ENCODE measurements around the gene CDK5R1.
"Not testable (repeated sequence)": the region's sequence is repeated elsewhere in the genome, so short reads cannot be mapped to it uniquely, and the experiment has no call there.

The CDK5R1 gene

GRCh38 chr17:32486701-32487472 lies at the start of gene CDK5R1:
TSS of gene CDK5R1 (plus strand) at chr17:32486993. CDS start at chr17:32487621, 628 bp downstream.
- peak; percentile 71 to 78 for DNase-seq

GRCh38 chr17:32440722-32441121 lies 46.1 kb upstream of the CDK5R1 start:
- no peak for DNase-seq

DNA sequence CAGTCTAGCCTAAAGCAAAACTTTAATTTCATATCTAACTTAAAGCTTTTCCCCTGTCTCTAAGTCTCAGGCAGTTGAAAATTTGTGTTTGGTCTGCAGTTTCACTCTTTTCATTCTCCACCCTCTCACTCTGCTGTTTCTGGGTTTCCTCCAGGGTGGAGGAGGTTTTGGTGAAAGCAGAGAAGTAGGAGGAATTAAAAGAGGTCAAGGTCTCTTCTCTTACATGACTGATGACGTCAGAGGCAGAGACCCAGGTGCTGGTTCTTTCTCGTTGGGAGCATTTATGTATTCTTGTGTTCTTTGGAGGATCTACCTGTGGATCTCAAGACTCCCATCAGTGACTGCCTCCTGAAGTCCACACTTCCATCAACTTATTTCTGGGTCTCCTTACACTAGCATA lies 44.9 kb upstream of the CDK5R1 start:
- no peak for DNase-seq

DNA sequence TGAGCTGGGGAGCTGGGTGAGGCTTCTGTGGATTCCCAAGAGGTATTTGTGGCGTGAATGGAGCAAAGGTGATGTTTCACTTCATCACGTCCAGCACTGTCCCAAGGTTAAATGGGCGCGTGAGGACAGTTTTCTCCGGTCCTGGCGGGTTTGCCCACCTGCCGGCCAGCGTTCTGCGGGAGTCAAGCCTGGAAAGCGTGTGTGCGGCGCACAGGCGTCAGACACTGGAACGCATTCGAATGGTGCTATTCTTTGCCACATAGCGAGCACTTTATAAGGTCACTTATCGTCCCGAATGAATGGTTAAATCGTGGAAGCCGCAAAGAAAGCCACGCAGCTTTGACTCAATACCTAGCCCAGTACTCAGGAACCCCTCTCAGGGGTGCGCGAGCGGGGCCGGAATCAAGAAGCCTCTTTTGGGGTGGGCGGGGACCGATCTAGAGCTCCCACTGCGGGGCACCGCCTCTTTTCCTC lies 42.9 kb upstream of the CDK5R1 start:
- DNase-seq = no peak

DNA sequence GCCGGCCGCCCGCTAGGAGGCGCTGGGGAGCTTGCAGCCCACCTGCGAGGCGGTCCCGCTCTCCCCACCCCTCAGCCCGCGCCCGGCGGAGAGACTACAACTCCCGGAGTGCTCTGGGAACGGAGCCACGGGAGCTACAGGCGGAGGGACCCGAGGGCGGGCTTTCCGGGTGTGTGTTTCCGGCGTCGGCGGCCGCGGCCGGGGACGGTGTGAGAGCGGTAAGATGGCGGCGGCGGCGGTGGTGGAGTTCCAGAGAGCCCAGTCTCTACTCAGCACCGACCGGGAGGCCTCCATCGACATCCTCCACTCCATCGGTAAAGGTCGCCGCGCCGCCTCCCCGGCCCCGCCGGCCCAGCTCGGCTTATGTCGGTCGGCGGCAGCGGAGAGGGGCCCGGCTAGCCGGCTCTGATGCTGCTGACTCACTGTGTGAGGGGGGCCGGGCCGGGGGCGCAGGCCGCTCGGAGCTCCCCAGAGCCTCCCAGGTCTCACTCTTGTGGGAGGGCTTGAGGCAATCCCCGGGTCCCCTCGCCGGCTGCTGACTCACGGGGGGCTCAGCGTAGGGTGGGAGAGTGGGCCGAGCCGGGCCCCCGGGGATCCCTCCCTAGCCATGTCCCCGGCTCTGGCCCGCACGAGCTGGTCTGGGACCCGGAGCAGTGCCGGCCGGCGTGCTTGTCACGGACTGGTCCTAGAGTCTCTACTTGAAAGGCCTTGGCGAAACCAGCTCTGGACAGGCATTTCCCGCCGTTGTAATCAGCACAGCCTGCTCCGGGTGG lies 42.3 kb upstream of the CDK5R1 start, which contains the start of gene PSMD11:
Gene PSMD11, plus strand, starts transcription at position 210 of the 773 bp plus-strand sequence. Its CDS starts 14 bp downstream, at position 224.
- DNase-seq = peak; percentile 98

DNA sequence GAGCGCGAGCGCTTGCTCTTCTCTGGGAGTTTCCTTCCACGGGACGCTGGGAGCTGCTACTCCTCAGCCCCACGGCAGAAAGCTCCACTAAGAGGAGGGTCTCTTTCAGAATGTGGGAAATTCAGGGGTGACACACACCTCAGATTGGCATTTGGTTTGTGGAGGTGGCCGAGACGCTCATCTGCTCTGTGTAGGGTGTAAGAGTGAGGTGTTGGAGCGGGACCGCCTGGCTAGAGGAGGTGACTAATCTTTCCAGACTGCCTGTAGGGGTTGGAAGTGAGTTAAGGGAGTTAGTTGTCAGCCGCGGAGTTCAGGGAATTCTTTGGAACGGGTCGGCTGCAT lies 41.7 kb upstream of the CDK5R1 start:
- DNase-seq = peak in 1 of 2 donors; percentile 20

DNA sequence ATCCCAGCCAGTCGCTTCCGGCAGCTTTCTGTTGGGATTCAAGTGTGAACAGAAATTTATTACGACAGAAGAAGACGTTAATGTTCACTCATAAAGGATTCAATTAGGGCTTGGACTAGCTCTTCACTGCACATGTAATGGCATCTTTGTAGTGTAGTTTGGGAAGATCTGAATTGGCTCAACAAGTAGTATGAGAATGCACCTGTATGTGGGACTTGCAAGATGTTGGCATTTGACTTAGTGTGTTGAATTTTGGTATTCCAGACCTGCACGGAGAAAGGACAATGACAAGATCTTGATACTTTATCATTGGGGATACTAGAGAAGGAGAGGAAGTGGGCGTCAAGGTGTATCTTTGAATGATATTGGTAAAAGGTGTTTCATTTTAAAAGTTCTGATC lies 41.3 kb upstream of the CDK5R1 start:
- no peak for DNase-seq

GRCh38 chr17:32445971-32446370 lies 40.8 kb upstream of the CDK5R1 start:
- DNase-seq = no peak

- no peak for DNase-seq
Observed at GRCh38 chr17:32446949-32447348, 39.8 kb upstream of the CDK5R1 start.

- DNase-seq = no peak
Observed at GRCh38 chr17:32449963-32450362, 36.8 kb upstream of the CDK5R1 start.

- not testable (repeated sequence) for DNase-seq
Observed at GRCh38 chr17:32450379-32450778, 36.4 kb upstream of the CDK5R1 start.

DNA sequence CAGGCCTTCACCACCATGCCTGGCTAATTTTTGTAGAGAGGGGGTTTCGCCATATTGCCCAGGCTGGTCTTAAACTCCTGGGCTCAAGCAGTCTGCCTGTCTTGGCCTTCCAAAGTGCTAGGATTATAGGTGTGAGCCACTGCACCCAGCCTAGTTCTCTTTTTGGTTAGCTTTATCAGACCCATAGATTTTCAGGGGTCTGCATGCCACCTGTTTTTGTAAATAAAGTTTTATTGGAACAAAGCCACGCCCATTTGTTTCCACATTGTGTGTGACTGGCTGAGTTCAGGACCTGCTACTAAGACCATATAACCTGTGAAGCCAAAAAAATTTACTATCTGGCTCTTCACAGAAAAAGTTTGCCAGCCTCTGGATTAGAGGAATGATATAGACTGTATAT lies 34.9 kb upstream of the CDK5R1 start:
- no peak for DNase-seq

- no peak for DNase-seq
Observed at GRCh38 chr17:32452281-32452680, 34.5 kb upstream of the CDK5R1 start.

- DNase-seq = no peak
Observed at GRCh38 chr17:32453370-32453769, 33.4 kb upstream of the CDK5R1 start.

GRCh38 chr17:32458371-32458770 lies 28.4 kb upstream of the CDK5R1 start:
- DNase-seq = no peak

DNA sequence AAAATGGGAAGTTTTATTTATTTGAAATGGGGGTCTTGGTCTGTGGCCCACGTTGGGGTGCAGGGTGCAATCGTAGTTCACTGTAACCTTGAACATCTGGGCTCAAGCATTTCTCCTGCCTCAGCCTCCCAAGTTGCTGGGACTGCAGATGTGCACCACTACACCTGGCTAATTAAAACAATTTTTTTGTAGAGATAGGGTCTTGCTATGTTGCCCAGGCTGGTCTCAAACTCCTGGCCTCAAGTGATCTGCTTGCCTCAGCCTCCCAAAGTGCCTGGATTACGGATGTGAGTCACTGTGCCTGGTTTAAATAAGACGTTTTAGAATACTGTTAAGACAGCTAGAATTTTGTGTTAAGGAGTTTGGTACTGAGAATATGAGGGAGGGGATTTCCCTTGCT lies 26.7 kb upstream of the CDK5R1 start:
- DNase-seq = no peak

DNA sequence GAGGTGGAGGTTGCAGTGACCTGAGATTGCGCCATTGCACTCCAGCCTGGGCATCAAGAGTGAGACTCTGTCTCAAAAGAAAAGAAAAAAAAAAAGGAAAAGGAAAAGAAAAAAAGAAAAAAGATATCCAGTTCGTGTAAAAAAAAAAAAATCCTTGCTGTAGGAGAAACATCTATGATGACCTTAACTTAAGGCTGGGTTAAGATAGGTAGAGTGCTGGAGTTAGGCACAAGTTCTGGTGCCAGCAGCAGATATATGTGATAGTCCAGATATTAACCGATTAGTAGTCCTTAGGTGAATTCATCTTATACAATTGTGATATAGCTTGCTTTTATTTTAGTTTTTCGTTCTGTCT lies 25.3 kb upstream of the CDK5R1 start:
- no peak for DNase-seq

DNA sequence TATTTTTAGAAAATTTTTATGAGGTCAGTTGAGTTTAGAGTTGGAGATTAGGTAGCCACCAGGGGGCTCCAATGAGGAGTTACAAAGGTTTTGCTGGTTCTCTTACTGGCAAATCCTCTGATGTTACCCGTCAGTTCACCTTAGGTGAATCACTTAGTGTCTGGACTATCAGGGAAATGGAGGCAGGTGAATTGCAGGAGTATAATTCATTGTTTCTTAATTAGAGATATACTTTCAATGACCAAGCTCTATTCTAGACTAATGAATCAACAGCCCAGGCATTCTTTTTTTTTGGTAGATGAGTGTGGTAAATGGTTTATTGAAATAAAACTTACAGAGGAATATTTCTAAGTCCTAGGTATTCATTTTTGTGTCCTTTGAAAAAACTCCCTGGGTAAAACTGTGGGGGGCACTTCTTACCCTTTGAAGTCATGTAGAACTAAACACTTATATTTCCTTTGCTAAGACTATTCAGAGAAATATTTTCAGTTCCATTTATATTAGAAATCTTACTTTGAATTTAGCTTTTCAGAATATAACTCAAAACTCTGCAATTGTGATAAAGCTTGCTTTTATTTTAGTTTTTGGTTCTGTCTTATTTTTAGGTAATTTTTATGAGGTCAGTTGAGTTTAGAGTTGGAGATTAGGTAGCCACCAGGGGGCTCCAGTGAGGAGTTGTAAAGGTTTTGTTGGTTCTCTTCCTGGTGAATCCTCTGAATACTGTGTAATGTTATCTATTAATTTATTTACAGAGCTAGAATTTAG lies 24.8 kb upstream of the CDK5R1 start:
- peak; percentile 63 to 76 for DNase-seq

- DNase-seq = no peak
Observed at GRCh38 chr17:32463304-32463703, 23.5 kb upstream of the CDK5R1 start.

GRCh38 chr17:32464374-32464773 lies 22.4 kb upstream of the CDK5R1 start:
- no peak for DNase-seq

- no peak for DNase-seq
Observed at GRCh38 chr17:32467949-32468348, 18.8 kb upstream of the CDK5R1 start.

DNA sequence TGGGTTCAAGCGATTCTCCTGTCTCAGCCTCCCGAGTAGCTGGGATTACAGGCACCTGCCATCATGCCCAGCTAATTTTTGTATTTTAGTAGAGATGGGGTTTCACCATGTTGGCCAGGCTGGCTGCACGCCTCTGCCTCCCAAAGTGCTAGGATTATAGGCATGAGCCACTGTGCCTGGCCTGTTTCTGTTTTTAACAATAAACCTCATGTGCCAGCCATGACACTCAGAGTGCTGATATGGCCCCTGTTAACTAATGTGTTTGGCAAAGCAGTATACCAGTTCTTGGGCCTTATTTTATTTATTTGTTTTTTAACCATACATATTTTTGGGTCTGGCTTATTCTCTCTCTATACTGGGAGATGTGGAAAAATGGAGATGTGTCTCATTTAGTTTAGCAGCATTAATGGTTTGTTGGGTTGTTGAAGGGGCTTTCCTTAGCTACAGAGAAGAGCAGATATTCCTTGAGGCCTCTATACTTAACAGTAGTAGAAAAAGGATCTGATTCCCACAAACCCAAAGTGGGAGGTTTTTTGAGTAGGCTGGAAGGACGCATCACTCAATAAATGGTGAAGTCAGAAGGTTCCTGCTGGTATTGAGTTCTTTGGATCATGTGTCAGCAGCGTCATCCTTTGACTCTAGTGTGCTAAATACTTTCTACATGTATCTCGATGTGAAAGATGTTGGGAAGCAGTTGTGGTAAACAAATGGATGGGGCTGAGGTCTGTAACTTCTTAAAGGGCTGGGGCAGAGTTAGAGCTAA lies 16.2 kb upstream of the CDK5R1 start:
- no peak for DNase-seq

- DNase-seq = no peak
Observed at GRCh38 chr17:32471652-32472051, 15.1 kb upstream of the CDK5R1 start.

Data from CD4-positive, alpha-beta T cell treated with Interleukin-4 for 1 hour (primary cell).